ENCODE results near the gene TLE3.
"Not testable (repeated sequence)": the region's sequence is repeated elsewhere in the genome, so short reads cannot be mapped to it uniquely, and the experiment has no call there.

Gene TLE3

GRCh38 chr15:70142072-70142321, 44.3 kb upstream of the TLE3 start:
- no peak for DNase-seq (ENCODE audit: low spot score)
- CTCF ChIA-PET, result interaction anchor here (1.1 kb wide), 1 partner anchor 443 kb away, joined by 3 read pairs; no protein-coding TSS in a partner anchor
- H3K27ac ChIP-seq, result no peak overlapping the region
- no peak for TF ChIP-seq CTCF (conservative IDR thresholded peaks at IDR 0.05; ENCODE audit: low read depth)
- POLR2A ChIA-PET (ENCODE audit: low non-redundant PET), result no interaction called here

GRCh38 chr15:70141376-70142071, 43.8 kb upstream of the TLE3 start:
- ChIA-PET CTCF (interaction anchor here (0.5 to 1.1 kb wide), 3 partner anchors 13 to 676 kb away, joined by 3 read pairs; no protein-coding TSS in a partner anchor), POLR2A (ENCODE audit: low non-redundant PET) (no interaction called here)
- no peak overlapping the region for H3K27ac ChIP-seq
- DNase-seq (ENCODE audit: low spot score), result no peak
- no peak for TF ChIP-seq CTCF (conservative IDR thresholded peaks at IDR 0.05; ENCODE audit: low read depth)

- CTCF ChIA-PET, result interaction anchor here (0.5 to 0.9 kb wide), 3 partner anchors 14 to 725 kb away, joined by 3 to 5 read pairs (median 3); no protein-coding TSS in a partner anchor
- POLR2A ChIA-PET (ENCODE audit: low non-redundant PET), result no interaction called here
- TF ChIP-seq CTCF (conservative IDR thresholded peaks at IDR 0.05; ENCODE audit: low read depth), result no peak
- H3K27ac ChIP-seq, result no peak overlapping the region
- no peak for DNase-seq (ENCODE audit: low spot score)
Measured at GRCh38 chr15:70140543-70141375, 43.0 kb upstream of the TLE3 start.

- POLR2A ChIA-PET (ENCODE audit: low non-redundant PET), result no interaction called here
- DNase-seq (ENCODE audit: low spot score), result no peak
- CTCF ChIA-PET, result interaction anchor here (0.6 kb wide), 1 partner anchor 724 kb away, joined by 5 read pairs; no protein-coding TSS in a partner anchor
- no peak overlapping the region for H3K27ac ChIP-seq
- TF ChIP-seq CTCF (conservative IDR thresholded peaks at IDR 0.05; ENCODE audit: low read depth), result no peak
Measured at GRCh38 chr15:70140025-70140542, 42.4 kb upstream of the TLE3 start.

GRCh38 chr15:70137967-70138366, 40.2 kb upstream of the TLE3 start:
- TF ChIP-seq CTCF (conservative IDR thresholded peaks at IDR 0.05; ENCODE audit: low read depth), result no peak

GRCh38 chr15:70137021-70137420, 39.3 kb upstream of the TLE3 start:
- CTCF ChIA-PET, result interaction anchor here (0.7 kb wide), 1 partner anchor 28 kb away, joined by 3 read pairs; no protein-coding TSS in a partner anchor
- POLR2A ChIA-PET (ENCODE audit: low non-redundant PET); DNase-seq (ENCODE audit: low spot score): not testable (repeated sequence)

More at GRCh38 chr15:70137967-70138366, 40.2 kb upstream of the TLE3 start:
- DNase-seq (ENCODE audit: low spot score), result no peak
- POLR2A ChIA-PET (ENCODE audit: low non-redundant PET), result no interaction called here
- no peak overlapping the region for H3K27ac ChIP-seq
- CTCF ChIA-PET, result no interaction called here

More at GRCh38 chr15:70137021-70137420, 39.3 kb upstream of the TLE3 start:
- not testable (repeated sequence) for H3K27ac ChIP-seq

Measured in RWPE1 (cell line).